SK-N-SH (cell line): ENCODE results near the gene NOB1. TPM values are rescaled to one million over a fixed set of nuclear protein-coding genes. Genes with fewer than 3 reads are reported as not detected.

Experiments
- CTCF ChIA-PET: fragments of 300-600, 350-600 bp; formaldehyde crosslinking; extraction: SDS; loops from one replicate; lab custom pipeline; 2021; lab: Yijun Ruan, JAX
- POLR2A ChIA-PET: fragments of 350-600 bp; sonication (Branson Sonifier 250); formaldehyde crosslinking; extraction: SDS; loops from one replicate; lab custom pipeline; 2020; ENCODE audit warnings: antibody characterized with exemption, inconsistent platforms; lab: Yijun Ruan, JAX
- DNase-seq: peaks from one replicate; pipeline ENCODE4 v3.0.0; 2012
- H2AFZ ChIP-seq: fragments of 200-600 bp; sonication (generic); 2 replicates; pipeline ENCODE4 v1.8.1; 2016; ENCODE audit warnings: antibody characterized with exemption, mild to moderate bottlenecking, low read depth
- H3F3A ChIP-seq: fragments of 200-600 bp; sonication (generic); replicated peaks from 2 replicates; pipeline ENCODE3; 2016; ENCODE audit warnings: antibody characterized with exemption, mild to moderate bottlenecking; ENCODE audit not compliant: insufficient read depth
- H3K27ac ChIP-seq, 2 experiments: fragments of 200-500 bp in 1 of 2; fragments of 200-600 bp in 1 of 2; sonication (Bioruptor generic) in 1 of 2; sonication (generic), shearing (Covaris generic) in 1 of 2; 2 replicates each; pipeline versions ENCODE4 v1.5.1 to v1.6.1; 2014 to 2016; ENCODE audit warnings: low read depth in 2 of 2, inconsistent platforms in 1 of 2, low read length in 1 of 2, mild to moderate bottlenecking in 1 of 2, mixed read lengths in 1 of 2
- H3K27me3 ChIP-seq: fragments of 200-600 bp; sonication (generic), shearing (Covaris generic); 2 replicates; pipeline ENCODE4 v1.6.1; 2016; ENCODE audit warnings: mixed run types; ENCODE audit not compliant: insufficient read depth
- H3K36me3 ChIP-seq, 2 experiments: fragments of 200-500 bp in 1 of 2; fragments of 200-600 bp in 1 of 2; sonication (Bioruptor generic) in 1 of 2; sonication (generic) in 1 of 2; replicated peaks in 1 of 2; 2 replicates each; pipeline versions ENCODE3 to v1.5.1; 2014 to 2016; ENCODE audit warnings: low read length in 1 of 2, mild to moderate bottlenecking in 1 of 2; ENCODE audit not compliant: insufficient read depth in 2 of 2, control insufficient read depth in 1 of 2
- H3K4me1 ChIP-seq, 2 experiments: fragments of 200-500 bp in 1 of 2; fragments of 200-600 bp in 1 of 2; sonication (Bioruptor generic) in 1 of 2; sonication (generic), shearing (Covaris generic) in 1 of 2; 2 replicates each; pipeline versions ENCODE4 v1.5.1 to v1.6.1; 2014 to 2016; ENCODE audit warnings: low read depth in 1 of 2, low read length in 1 of 2, mixed run types in 1 of 2; ENCODE audit not compliant: insufficient read depth in 2 of 2, control insufficient read depth in 1 of 2
- H3K4me2 ChIP-seq: fragments of 200-600 bp; sonication (generic), shearing (Covaris generic); 2 replicates; pipeline ENCODE4 v1.6.1; 2017; ENCODE audit warnings: mixed run types
- H3K4me3 ChIP-seq, 2 experiments: fragments of 200-500 bp in 1 of 2; fragments of 200-600 bp in 1 of 2; sonication (Bioruptor generic) in 1 of 2; sonication (generic), shearing (Covaris generic) in 1 of 2; 2 replicates each; pipeline versions ENCODE4 v1.5.1 to v1.8.1; 2014 to 2016; ENCODE audit warnings: low read depth in 2 of 2, inconsistent platforms in 1 of 2, low read length in 1 of 2, mild to moderate bottlenecking in 1 of 2, mixed read lengths in 1 of 2, moderate library complexity in 1 of 2
- H3K79me2 ChIP-seq: fragments of 200-600 bp; sonication (generic); 2 replicates; pipeline ENCODE4 v1.8.1; 2017; ENCODE audit warnings: mild to moderate bottlenecking; ENCODE audit not compliant: insufficient read depth
- H3K9ac ChIP-seq: fragments of 200-600 bp; sonication (generic); 2 replicates; pipeline ENCODE4 v1.6.1; 2017; ENCODE audit warnings: mixed run types
- H3K9me2 ChIP-seq: fragments of 200-600 bp; sonication (generic); 2 replicates; pipeline ENCODE4 v1.6.1; 2017; ENCODE audit warnings: mixed run types
- H3K9me3 ChIP-seq: fragments of 200-600 bp; sonication (generic); 2 replicates; pipeline ENCODE4 v1.6.1; 2017; ENCODE audit warnings: mixed run types, mild to moderate bottlenecking, moderate library complexity
- H4K20me1 ChIP-seq: fragments of 200-600 bp; sonication (generic); 2 replicates; pipeline ENCODE4 v1.6.1; 2017; ENCODE audit warnings: mild to moderate bottlenecking, mixed run types; ENCODE audit not compliant: insufficient read depth
- CTCF ChIP-seq: fragments of 200-600 bp; sonication (generic); IDR thresholded peaks from 2 replicates; pipeline ENCODE4 v1.6.1; 2017; ENCODE audit warnings: antibody characterized with exemption, mild to moderate bottlenecking, moderate library complexity
- ELF1 ChIP-seq: IDR thresholded peaks from 2 replicates; pipeline ENCODE4 v1.4.0; 2012
- EZH2phosphoT487 ChIP-seq: fragments of 200-600 bp; sonication (generic); IDR thresholded peaks from 2 replicates; pipeline ENCODE4 v1.6.1; 2017; ENCODE audit warnings: low read depth, mixed run types, mild to moderate bottlenecking, antibody characterized with exemption, moderate library complexity, borderline replicate concordance
- FOSL2 ChIP-seq: IDR thresholded peaks from 2 replicates; pipeline ENCODE4 v1.4.0; 2012; ENCODE audit warnings: low read depth, mild to moderate bottlenecking, moderate library complexity, borderline replicate concordance
- GABPA ChIP-seq: IDR thresholded peaks from 2 replicates; pipeline ENCODE4 v1.4.0; 2012; ENCODE audit warnings: low read depth, mild to moderate bottlenecking
- GATA2 ChIP-seq: sonication (generic); formaldehyde crosslinking; IDR thresholded peaks from 2 replicates; pipeline ENCODE4 v1.5.0; 2020; ENCODE audit warnings: mild to moderate bottlenecking, missing genetic modification reagents
- IRF3 ChIP-seq: fragments of 150-350 bp; IDR thresholded peaks from 2 replicates; pipeline ENCODE4 v1.6.1; 2016; ENCODE audit warnings: mild to moderate bottlenecking, low read depth, low read length
- MEF2A ChIP-seq: IDR thresholded peaks from 2 replicates; pipeline ENCODE4 v1.4.0; 2012; ENCODE audit warnings: low read depth, borderline replicate concordance
- NRF1 ChIP-seq: IDR thresholded peaks from 2 replicates; pipeline ENCODE4 v1.6.1; 2012; ENCODE audit warnings: low read depth, mild to moderate bottlenecking, low read length
- POLR2AphosphoS5 ChIP-seq: IDR thresholded peaks from 2 replicates; pipeline ENCODE4 v1.6.1; 2012; ENCODE audit warnings: low read depth, low read length
- REST ChIP-seq: IDR thresholded peaks from 2 replicates; pipeline ENCODE4 v1.6.1; 2012; ENCODE audit warnings: mild to moderate bottlenecking, low read depth, low read length, moderate library complexity
- SIN3A ChIP-seq: IDR thresholded peaks from 2 replicates; pipeline ENCODE4 v1.6.1; 2012; ENCODE audit warnings: low read depth, mild to moderate bottlenecking, low read length, moderate library complexity, borderline replicate concordance
- TAF1 ChIP-seq: IDR thresholded peaks from 2 replicates; pipeline ENCODE4 v1.6.1; 2012; ENCODE audit warnings: low read depth, mild to moderate bottlenecking, low read length, moderate library complexity, borderline replicate concordance
- TEAD4 ChIP-seq: IDR thresholded peaks from 2 replicates; pipeline ENCODE4 v1.4.0; 2012; ENCODE audit warnings: mild to moderate bottlenecking, borderline replicate concordance; ENCODE audit not compliant: insufficient read depth
- USF1 ChIP-seq: IDR thresholded peaks from 2 replicates; pipeline ENCODE4 v1.4.0; 2012; ENCODE audit warnings: low read depth, borderline replicate concordance
- USF2 ChIP-seq: fragments of 150-350 bp; IDR thresholded peaks from 2 replicates; pipeline ENCODE4 v1.6.1; 2017; ENCODE audit warnings: antibody characterized with exemption, low read length, low read depth, borderline replicate concordance
- YY1 ChIP-seq: IDR thresholded peaks from 2 replicates; pipeline ENCODE4 v1.4.0; 2012; ENCODE audit warnings: low read depth, mild to moderate bottlenecking
- ZBTB33 ChIP-seq: IDR thresholded peaks from 2 replicates; pipeline ENCODE4 v1.4.0; 2012; ENCODE audit warnings: low read depth, borderline replicate concordance
- polyA plus RNA-seq, 3 experiments: library from polyadenylated mRNA; depleted of rRNA; stranded (reverse); fragments of >200 nt; gene quantifications; 2 replicates each; pipeline ENCODE4 v1.2.3, GENCODE V29; 2012

Gene NOB1
- polyA plus RNA-seq, 1 of the 3 experiments (the other 2 are of a cell fraction): 86.3 TPM

- Histone ChIP-seq H3K9me3 (no peaks in the 10 kb centered on the region), H3K27ac (peak overlapping the region; percentile 1 to 11; a peak in 2 of 4 replicates), H3K27me3 (no peaks in the 10 kb centered on the region), H3K9ac (no peak overlapping the region), H3K79me2 (peaks cover 24% of the 10 kb centered on the region), H3K4me3 (no peak overlapping the region), H3F3A (peaks cover 16% of the 10 kb centered on the region), H3K9me2 (no peaks in the 10 kb centered on the region), H2AFZ (no peak overlapping the region), H3K4me2 (no peak overlapping the region), H4K20me1 (no peaks in the 10 kb centered on the region), H3K36me3 (peaks cover 72 to 75% of the 10 kb centered on the region in 2 experiments), H3K4me1 (peaks cover 0 to 5% of the 10 kb centered on the region in 2 experiments; a peak in 2 of 4 replicates)
- ChIA-PET POLR2A (no interaction called here), CTCF (interaction anchor here (1.5 to 2.1 kb wide), 2 partner anchors 8 to 305 kb away, joined by 5 to 8 read pairs; no protein-coding TSS in a partner anchor)
- no peak for TF ChIP-seq USF1
- no peak for TF ChIP-seq EZH2phosphoT487
- TF ChIP-seq GATA2: no peak
- TF ChIP-seq CTCF: no peak
- no peak for TF ChIP-seq TEAD4
- no peak for TF ChIP-seq NRF1
- TF ChIP-seq MEF2A: no peak
- no peak for TF ChIP-seq SIN3A
- TF ChIP-seq ZBTB33: no peak
- TF ChIP-seq POLR2AphosphoS5: no peak
- TF ChIP-seq ELF1: no peak
- no peak for TF ChIP-seq YY1
- no peak for TF ChIP-seq IRF3
- no peak for TF ChIP-seq GABPA
- no peak for TF ChIP-seq USF2
- TF ChIP-seq FOSL2: no peak
- no peak for TF ChIP-seq TAF1
- TF ChIP-seq REST: no peak
- no peak for DNase-seq
Measured at GRCh38 chr16:69701452-69701851, 53.3 kb downstream of the NOB1 start.
